ENCODE data around the gene PLAAT2. TPM values are rescaled to one million over a fixed set of nuclear protein-coding genes. Genes with fewer than 3 reads are reported as not detected.

Gene PLAAT2
- total RNA-seq, 1 experiment from 2014 or later = 0.52 TPM

GRCh38 chr11:63611395-63611747 lies 48.2 kb upstream of the PLAAT2 start:
- Histone ChIP-seq H3K56ac (ENCODE audit: insufficient read length, low read depth, low read length) (no peak overlapping the region), H2AK5ac (ENCODE audit: insufficient read length, low read length) (no peak overlapping the region), H3K4me1 (ENCODE audit: insufficient read depth, low read length) (peaks cover 8% of the 10 kb centered on the region; the same call in 1 of the 2 replicates), H4K91ac (ENCODE audit: insufficient read length, low read depth, low read length) (no peak overlapping the region), H2BK15ac (ENCODE audit: low read depth, low read length) (no peak overlapping the region), H3K9me3 (ENCODE audit: control insufficient read depth, low read depth, low read length) (no peaks in the 10 kb centered on the region), H2BK12ac (ENCODE audit: insufficient read length, low read depth, low read length) (no peak overlapping the region), H3K18ac (ENCODE audit: insufficient read length, low read depth, low read length) (no peak overlapping the region), H3K79me2 (ENCODE audit: insufficient read depth, low read length) (peaks cover 25% of the 10 kb centered on the region; the same call in 1 of the 2 replicates), H4K8ac (replicated peaks; ENCODE audit: insufficient read length, low read depth, low read length) (no peak overlapping the region), H3K79me1 (ENCODE audit: insufficient read depth, low read depth, low read length, poor library complexity, severe bottlenecking) (no peaks in the 10 kb centered on the region), H3K23me2 (ENCODE audit: insufficient read length, low read depth, low read length, poor library complexity, severe bottlenecking) (peaks cover 17% of the 10 kb centered on the region), H2BK120ac (ENCODE audit: low read depth, low read length, poor library complexity, severe bottlenecking) (no peak overlapping the region), H3K4ac (ENCODE audit: low read depth, low read length) (no peak overlapping the region), H3K27me3 (ENCODE audit: insufficient read depth, low read length) (no peaks in the 10 kb centered on the region), H3K14ac (ENCODE audit: insufficient read depth, low read length) (no peak overlapping the region), H3K9ac (ENCODE audit: extremely low read depth, insufficient read length, low read length) (peak overlapping the region; percentile 18), H2BK20ac (ENCODE audit: low read depth, low read length, poor library complexity, severe bottlenecking) (no peak overlapping the region), H2AFZ (ENCODE audit: low read length) (no peak overlapping the region), H3T11ph (ENCODE audit: low read length) (no peak overlapping the region), H4K20me1 (ENCODE audit: control insufficient read depth, insufficient read depth, insufficient read length) (no peaks in the 10 kb centered on the region), H3K4me2 (ENCODE audit: insufficient read depth, insufficient read length, low read length) (peak overlapping the region; percentile 53), H4K5ac (ENCODE audit: insufficient read length, low read depth, low read length) (no peak overlapping the region), H3K27ac (ENCODE audit: insufficient read length, low read depth, low read length) (no peak overlapping the region), H3K23ac (ENCODE audit: insufficient read length, low read depth, low read length) (no peak overlapping the region), H2BK5ac (ENCODE audit: insufficient read length, low read length) (no peak overlapping the region)
- no CpG with 5 or more reads among the region's 1 CpG for WGBS (ENCODE audit: extremely low coverage, insufficient read length, low lambda C conversion rate)
- peaks cover 49 to 54% of the 10 kb centered on the region in 2 experiments for H3K4me1 Mint-ChIP-seq
- H3K4me3 Mint-ChIP-seq = peak overlapping the region; percentile 6 to 84; a peak in 3 of 5 replicates
- H3K27me3 Mint-ChIP-seq (ENCODE audit: low read depth) = no peaks in the 10 kb centered on the region
- no peaks in the 10 kb centered on the region for H3K9me3 Mint-ChIP-seq
- TF ChIP-seq CTCF (conservative IDR thresholded peaks at IDR 0.05) = no peak; the same call in 2 of the 3 replicates
- DNase-seq = no peak
- 0 out of 7 replicates have a peak overlapping the region, but pooled peaks of 1 of the 3 experiments have one; percentile 15 for H3K27ac Mint-ChIP-seq
- H3K36me3 Mint-ChIP-seq (ENCODE audit: insufficient read depth in 1 of 3, low read depth in 3 of 3) = peaks cover 1 to 17% (median 3%) of the 10 kb centered on the region in 3 experiments; a peak in 4 of 7 replicates
